ENCODE measurements around the gene HNRNPLL.

Gene HNRNPLL

DNA sequence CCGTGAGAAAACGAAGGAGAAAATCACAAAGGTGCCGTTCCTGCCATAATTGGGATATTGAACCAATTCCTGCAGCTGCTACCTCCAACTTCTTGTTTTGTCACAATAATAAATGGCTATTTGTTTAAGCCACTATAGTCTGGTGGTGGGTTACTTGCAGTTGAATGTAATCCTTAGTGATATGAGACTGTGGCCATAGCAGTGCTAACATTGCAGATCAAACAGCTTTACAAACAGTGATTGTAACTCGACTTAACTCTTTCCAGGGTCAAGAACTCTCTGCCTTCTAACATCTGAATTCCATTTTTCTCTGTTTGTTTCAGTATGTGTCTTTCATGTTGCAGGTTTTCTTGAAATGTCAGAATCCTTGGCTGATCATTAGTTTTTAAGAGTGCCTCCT, 24.7 kb upstream of the HNRNPLL start:
- TF ChIP-seq ZFX (IDR thresholded peaks at IDR 0.05): no peak
- TF ChIP-seq, protein P1, sequence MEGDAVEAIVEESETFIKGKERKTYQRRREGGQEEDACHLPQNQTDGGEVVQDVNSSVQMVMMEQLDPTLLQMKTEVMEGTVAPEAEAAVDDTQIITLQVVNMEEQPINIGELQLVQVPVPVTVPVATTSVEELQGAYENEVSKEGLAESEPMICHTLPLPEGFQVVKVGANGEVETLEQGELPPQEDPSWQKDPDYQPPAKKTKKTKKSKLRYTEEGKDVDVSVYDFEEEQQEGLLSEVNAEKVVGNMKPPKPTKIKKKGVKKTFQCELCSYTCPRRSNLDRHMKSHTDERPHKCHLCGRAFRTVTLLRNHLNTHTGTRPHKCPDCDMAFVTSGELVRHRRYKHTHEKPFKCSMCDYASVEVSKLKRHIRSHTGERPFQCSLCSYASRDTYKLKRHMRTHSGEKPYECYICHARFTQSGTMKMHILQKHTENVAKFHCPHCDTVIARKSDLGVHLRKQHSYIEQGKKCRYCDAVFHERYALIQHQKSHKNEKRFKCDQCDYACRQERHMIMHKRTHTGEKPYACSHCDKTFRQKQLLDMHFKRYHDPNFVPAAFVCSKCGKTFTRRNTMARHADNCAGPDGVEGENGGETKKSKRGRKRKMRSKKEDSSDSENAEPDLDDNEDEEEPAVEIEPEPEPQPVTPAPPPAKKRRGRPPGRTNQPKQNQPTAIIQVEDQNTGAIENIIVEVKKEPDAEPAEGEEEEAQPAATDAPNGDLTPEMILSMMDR (conservative IDR thresholded peaks at IDR 0.05): no peak

DNA sequence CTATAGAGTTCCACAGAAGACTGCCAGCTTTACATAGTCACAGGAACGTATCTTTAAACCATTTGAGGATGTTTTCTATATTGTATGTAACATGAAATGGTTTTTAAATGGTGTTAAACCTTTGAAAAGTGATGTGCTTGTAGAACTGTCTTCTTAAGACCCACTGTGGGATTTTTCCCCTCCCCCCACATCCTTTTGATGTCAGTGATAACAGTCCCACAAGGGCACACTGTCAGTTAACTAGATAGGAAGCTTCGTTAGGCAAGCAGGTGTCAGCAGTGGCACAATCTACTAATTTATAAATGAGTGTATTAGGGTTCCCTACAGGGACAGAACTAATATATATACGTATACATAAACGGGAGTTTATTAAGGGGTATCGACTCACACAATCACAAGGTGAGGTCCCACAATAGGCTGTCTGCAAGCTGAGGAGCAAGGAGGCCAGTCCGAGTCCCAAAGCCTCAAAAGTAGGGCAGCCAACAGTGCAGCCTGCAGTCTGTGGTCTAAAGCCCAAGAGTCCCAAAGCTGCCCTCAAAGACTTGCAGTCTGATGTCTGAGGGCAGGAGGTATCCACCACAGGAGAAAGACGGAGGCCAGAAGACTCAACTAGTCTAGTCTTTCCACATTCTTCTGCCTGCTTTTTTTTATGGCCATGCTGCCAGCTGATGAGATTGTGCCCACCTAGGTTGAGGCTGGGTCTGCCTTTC, 23.8 kb upstream of the HNRNPLL start:
- no peak for TF ChIP-seq ZFX (IDR thresholded peaks at IDR 0.05)
- TF ChIP-seq, protein P1 (conservative IDR thresholded peaks at IDR 0.05): no peak
- H3K27ac ChIP-seq: no peak overlapping the region

More for the DNA sequence above, 24.7 kb upstream of the HNRNPLL start:
- no peak overlapping the region for H3K27ac ChIP-seq

GRCh38 chr2:38622210-38622609, 19.5 kb upstream of the HNRNPLL start:
- no peak overlapping the region for H3K27ac ChIP-seq
- TF ChIP-seq ZFX (IDR thresholded peaks at IDR 0.05): no peak
- TF ChIP-seq, protein P1 (conservative IDR thresholded peaks at IDR 0.05): no peak

GRCh38 chr2:38621018-38621417, 18.3 kb upstream of the HNRNPLL start:
- TF ChIP-seq, protein P1 (conservative IDR thresholded peaks at IDR 0.05): no peak
- no peak overlapping the region for H3K27ac ChIP-seq

DNA sequence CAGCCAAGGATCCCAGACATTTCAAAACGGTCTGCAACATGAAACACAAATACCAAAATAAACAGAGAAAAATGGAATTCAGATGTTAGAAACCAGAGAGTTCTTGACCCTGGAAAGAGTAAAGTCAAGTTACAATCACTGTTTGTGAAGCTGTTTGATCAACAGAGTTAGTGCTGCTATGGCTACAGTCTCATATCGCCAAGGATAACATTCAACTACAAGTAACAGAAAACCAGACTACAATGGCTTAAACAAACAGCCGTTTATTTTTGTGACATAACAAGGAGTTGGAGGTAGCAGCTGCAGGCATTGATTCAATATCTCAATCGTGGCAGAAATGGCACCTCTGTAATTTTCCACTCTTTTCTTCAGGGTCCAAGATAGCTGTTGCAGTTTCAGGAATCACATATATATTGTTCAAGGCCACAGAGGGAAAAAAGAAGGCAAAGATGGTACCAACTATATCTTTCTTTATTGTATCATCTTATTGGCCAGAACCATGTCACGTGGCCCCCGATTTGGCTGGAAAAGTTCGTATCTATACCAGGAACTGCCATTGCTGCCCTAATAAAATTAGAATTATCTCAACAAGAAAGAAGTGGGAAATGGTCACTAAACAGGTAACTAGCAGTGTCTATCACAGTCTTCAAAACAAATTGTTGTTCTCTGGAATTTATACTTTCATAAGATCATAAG, 17.7 kb upstream of the HNRNPLL start:
- no peak overlapping the region for H3K27ac ChIP-seq

GRCh38 chr2:38619458-38620164, 16.9 kb upstream of the HNRNPLL start:
- TF ChIP-seq, protein P1 (conservative IDR thresholded peaks at IDR 0.05): no peak
- no peak overlapping the region for H3K27ac ChIP-seq

More for the DNA sequence above, 17.7 kb upstream of the HNRNPLL start:
- TF ChIP-seq, protein P1 (conservative IDR thresholded peaks at IDR 0.05): no peak
- TF ChIP-seq ZFX (IDR thresholded peaks at IDR 0.05): no peak

DNA sequence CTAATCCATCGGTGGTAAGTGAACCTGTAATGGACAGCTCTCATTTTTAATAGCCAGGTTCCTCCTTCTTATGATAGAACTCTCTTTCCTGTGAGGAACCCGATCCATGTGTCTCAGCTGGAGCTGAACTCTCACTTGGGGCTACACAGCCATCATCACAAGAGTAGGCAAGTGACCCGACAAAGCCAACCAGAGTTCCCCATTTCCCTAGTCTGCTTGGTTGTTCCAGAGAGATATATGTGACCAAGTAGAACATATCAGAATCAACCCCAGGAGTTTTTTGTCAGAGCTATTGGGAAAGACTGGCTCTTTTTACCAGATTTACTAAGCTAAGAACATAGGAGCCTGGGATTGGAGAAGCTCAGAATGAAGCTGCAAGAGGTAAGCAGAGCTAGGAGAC, 14.6 kb upstream of the HNRNPLL start:
- H3K27ac ChIP-seq: no peak overlapping the region
- TF ChIP-seq, protein P1 (conservative IDR thresholded peaks at IDR 0.05): no peak
- TF ChIP-seq ZFX (IDR thresholded peaks at IDR 0.05): no peak
